Left lung (tissue), 10 donors: ENCODE results near the gene NFE2L3. TPM values are rescaled to one million over a fixed set of nuclear protein-coding genes. Genes with fewer than 3 reads are reported as not detected.

ENCODE experiments used
- ATAC-seq: fragments of 200-7000 bp; cut with Tn5 transposase; one replicate; pipeline ENCODE4 v1.9.1; 2020; ENCODE audit warnings: moderate library complexity
- DNase-seq, 4 donors: peaks; one replicate each; pipeline ENCODE4 v3.0.0-alpha.2; 2013 to 2020
- H3K27ac ChIP-seq, 2 donors: fragments of 200-600 bp; sonication (generic) in 1 of 2; one replicate each; pipeline versions ENCODE4 v1.5.0 to v1.8.0; 2020 to 2021
- H3K27me3 ChIP-seq, 2 donors: fragments of 200-600 bp; sonication (generic) in 1 of 2; one replicate each; pipeline versions ENCODE4 v1.5.0 to v1.8.0; 2020 to 2021
- H3K36me3 ChIP-seq, 2 donors: fragments of 200-600 bp; sonication (generic) in 1 of 2; one replicate each; pipeline versions ENCODE4 v1.5.0 to v1.8.0; 2020 to 2021
- H3K4me1 ChIP-seq, 2 donors: fragments of 200-600 bp; one replicate each; pipeline ENCODE4 v1.8.0; 2021
- H3K4me3 ChIP-seq, 2 donors: fragments of 200-600 bp; sonication (generic) in 1 of 2; one replicate each; pipeline versions ENCODE4 v1.5.0 to v1.8.0; 2020 to 2021; ENCODE audit warnings: mild to moderate bottlenecking in 1 of 2
- H3K9me3 ChIP-seq, 2 donors: fragments of 200-600 bp; sonication (generic) in 1 of 2; one replicate each; pipeline versions ENCODE4 v1.5.0 to v1.8.0; 2020 to 2021
- intact Hi-C, 2 donors: fragments of 100-400 bp; cut with DNase I; formaldehyde crosslinking; loops; one replicate each; pipeline versions ENCODE4 v1.11.2 to v1.14.2; 2022
- polyA plus RNA-seq, 6 donors: library from polyadenylated mRNA; unstranded; fragments of 120-200 nt; gene quantifications; one replicate each; pipeline ENCODE4 v1.2.1, GENCODE V29; 2013; ENCODE audit not compliant: insufficient read length in 6 of 6
- total RNA-seq, 2 donors: library from RNA; stranded (reverse); fragmentation: NEBNext Ultra II Directional; extraction: Animal tissue kit (Norgen Biotek cat#: 25700); gene quantifications; one replicate each; pipeline ENCODE4 v1.2.1, GENCODE V29; 2021
- TF ChIP-seq, protein P1 (sequence below), 2 donors: fragments of 200-600 bp; sonication (generic) in 1 of 2; IDR thresholded peaks; one replicate each; pipeline versions ENCODE4 v1.5.0 to v1.8.0; 2021; ENCODE audit warnings: antibody characterized with exemption in 2 of 2
- donor health status: DM: no; HTN: yes; CAD: no.
- donor health status: DM: no; HTN: no; CAD: no.

NFE2L3 gene
- total and polyA plus RNA-seq, 8 donors: 4.9 to 20.8 (median 19.1) TPM

GRCh38 chr7:26189697-26190096 lies 37.7 kb downstream of the NFE2L3 start:
- H3K27me3 ChIP-seq: no peaks in the 10 kb centered on the region
- DNase-seq (no peak), ATAC-seq (no peak)
- intact Hi-C loops: loop anchor here in 1 of 2 donors (10.0 kb wide), 1 partner anchor 105 kb away; no protein-coding TSS in a partner anchor
- H3K4me3 ChIP-seq: no peak overlapping the region
- no peaks in the 10 kb centered on the region for H3K9me3 ChIP-seq
- H3K36me3 ChIP-seq: peaks cover 0 to 98% of the 10 kb centered on the region in 2 donors
- TF ChIP-seq, protein P1, sequence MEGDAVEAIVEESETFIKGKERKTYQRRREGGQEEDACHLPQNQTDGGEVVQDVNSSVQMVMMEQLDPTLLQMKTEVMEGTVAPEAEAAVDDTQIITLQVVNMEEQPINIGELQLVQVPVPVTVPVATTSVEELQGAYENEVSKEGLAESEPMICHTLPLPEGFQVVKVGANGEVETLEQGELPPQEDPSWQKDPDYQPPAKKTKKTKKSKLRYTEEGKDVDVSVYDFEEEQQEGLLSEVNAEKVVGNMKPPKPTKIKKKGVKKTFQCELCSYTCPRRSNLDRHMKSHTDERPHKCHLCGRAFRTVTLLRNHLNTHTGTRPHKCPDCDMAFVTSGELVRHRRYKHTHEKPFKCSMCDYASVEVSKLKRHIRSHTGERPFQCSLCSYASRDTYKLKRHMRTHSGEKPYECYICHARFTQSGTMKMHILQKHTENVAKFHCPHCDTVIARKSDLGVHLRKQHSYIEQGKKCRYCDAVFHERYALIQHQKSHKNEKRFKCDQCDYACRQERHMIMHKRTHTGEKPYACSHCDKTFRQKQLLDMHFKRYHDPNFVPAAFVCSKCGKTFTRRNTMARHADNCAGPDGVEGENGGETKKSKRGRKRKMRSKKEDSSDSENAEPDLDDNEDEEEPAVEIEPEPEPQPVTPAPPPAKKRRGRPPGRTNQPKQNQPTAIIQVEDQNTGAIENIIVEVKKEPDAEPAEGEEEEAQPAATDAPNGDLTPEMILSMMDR (IDR thresholded peaks at IDR 0.05): no peak
- peaks cover 17 to 62% of the 10 kb centered on the region in 2 donors for H3K4me1 ChIP-seq
- H3K27ac ChIP-seq: no peak overlapping the region

DNA sequence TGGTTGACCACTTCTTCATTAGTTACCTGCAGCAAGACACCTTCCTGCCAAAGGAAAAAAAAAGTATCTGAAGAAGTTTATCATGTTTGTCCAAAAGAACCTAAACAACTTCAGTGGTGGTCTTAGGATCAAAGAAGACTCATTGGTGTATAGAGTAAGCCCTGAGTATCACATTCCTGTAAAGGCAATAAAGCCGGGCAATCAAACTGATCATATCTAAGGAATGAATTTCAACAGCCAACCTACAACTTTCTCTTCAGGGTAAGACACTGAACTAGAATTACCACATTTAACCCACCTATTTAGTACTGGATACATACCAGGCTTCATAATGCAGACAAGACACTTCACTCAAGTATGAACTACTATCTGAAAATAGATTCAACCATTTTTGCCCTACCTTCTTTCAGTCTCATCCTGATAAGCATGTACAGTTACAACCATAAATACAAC lies 38.4 kb downstream of the NFE2L3 start:
- DNase-seq: no peak
- Histone ChIP-seq H3K27ac (no peak overlapping the region), H3K4me3 (no peak overlapping the region), H3K36me3 (peaks cover 0 to 98% of the 10 kb centered on the region in 2 donors), H3K9me3 (no peaks in the 10 kb centered on the region), H3K27me3 (no peaks in the 10 kb centered on the region), H3K4me1 (peaks cover 23 to 69% of the 10 kb centered on the region in 2 donors)
- TF ChIP-seq, protein P1 (IDR thresholded peaks at IDR 0.05): no peak
- intact Hi-C loops: loop anchor here in 1 of 2 donors (10.0 kb wide), 1 partner anchor 106 kb away; no protein-coding TSS in a partner anchor
- no peak for ATAC-seq

- intact Hi-C loops: loop anchor here in 1 of 2 donors (10.0 kb wide), 1 partner anchor 107 kb away; no protein-coding TSS in a partner anchor
- H3K36me3 ChIP-seq: peaks cover 0 to 100% of the 10 kb centered on the region in 2 donors
These were observed 39.4 kb downstream of the NFE2L3 start for GRCh38 chr7:26191233-26191973.

DNA sequence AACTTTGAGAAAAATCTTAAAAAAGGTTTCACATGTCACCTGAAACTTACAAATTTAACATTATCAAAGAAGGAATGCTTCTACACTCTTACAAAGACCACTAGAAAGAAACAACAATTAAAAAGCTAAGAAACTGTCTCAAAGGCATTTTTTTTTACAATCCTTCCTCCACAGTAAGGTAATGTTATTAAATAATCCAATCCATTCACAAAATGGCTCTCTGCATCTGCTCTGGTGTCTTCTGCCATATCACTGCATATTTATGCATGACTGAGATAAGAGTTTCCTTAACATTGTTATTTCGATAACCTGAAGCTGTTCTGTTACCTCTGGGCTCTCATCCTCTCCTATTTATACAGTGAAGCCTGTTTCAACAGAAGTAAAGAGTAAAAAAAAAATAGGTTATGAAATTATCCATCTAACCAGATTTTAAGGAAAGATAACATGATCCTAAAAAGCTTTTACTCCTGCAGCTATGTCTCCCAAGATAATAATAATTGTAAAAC lies 40.0 kb downstream of the NFE2L3 start:
- no peak overlapping the region for H3K4me3 ChIP-seq
- ATAC-seq: no peak
- H3K36me3 ChIP-seq: peaks cover 0 to 100% of the 10 kb centered on the region in 2 donors
- no peaks in the 10 kb centered on the region for H3K9me3 ChIP-seq
- intact Hi-C loops: loop anchor here in 1 of 2 donors (10.0 kb wide), 1 partner anchor 107 kb away; no protein-coding TSS in a partner anchor
- no peak for DNase-seq
- TF ChIP-seq, protein P1 (IDR thresholded peaks at IDR 0.05): no peak
- no peaks in the 10 kb centered on the region for H3K27me3 ChIP-seq
- no peak overlapping the region for H3K27ac ChIP-seq
- H3K4me1 ChIP-seq: peaks cover 38 to 77% of the 10 kb centered on the region in 2 donors

More at GRCh38 chr7:26191233-26191973, 39.4 kb downstream of the NFE2L3 start:
- Histone ChIP-seq H3K27me3 (no peaks in the 10 kb centered on the region), H3K4me3 (no peak overlapping the region), H3K9me3 (no peaks in the 10 kb centered on the region), H3K27ac (no peak overlapping the region), H3K4me1 (peaks cover 32 to 77% of the 10 kb centered on the region in 2 donors)
- DNase-seq (no peak), ATAC-seq (no peak)
- TF ChIP-seq, protein P1 (IDR thresholded peaks at IDR 0.05): no peak

DNA sequence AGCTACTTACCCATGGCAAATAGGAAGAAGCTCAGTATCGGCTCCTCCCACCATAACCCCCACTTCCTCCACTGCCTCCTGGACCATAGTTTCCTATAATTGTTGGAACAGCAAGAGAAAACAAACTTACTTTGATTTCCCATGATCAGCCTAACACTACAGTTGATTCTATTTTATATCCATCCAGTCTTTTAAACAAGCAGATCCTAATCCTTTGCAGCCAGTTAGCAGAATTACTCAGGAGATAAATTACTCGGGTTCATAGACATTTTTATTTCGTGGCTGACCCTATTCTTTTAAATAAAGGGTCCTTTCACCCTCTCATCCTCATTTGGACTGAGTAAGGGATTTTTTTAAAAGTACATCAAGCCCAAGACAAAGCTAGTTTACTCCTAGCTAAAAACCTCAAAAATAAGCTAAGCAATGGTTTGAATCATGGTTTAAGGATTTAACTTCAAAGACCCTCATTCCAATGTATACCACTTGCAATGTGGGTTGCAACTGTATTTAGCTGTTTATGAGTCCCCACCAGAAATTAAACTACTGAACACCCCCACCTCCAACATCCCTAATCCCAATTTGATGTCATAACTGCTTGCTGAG lies 40.6 kb downstream of the NFE2L3 start:
- H3K9me3 ChIP-seq: no peaks in the 10 kb centered on the region
- H3K27ac ChIP-seq: no peak overlapping the region
- peaks cover 0 to 99% of the 10 kb centered on the region in 2 donors for H3K36me3 ChIP-seq
- H3K4me1 ChIP-seq: peaks cover 44 to 81% of the 10 kb centered on the region in 2 donors
- H3K4me3 ChIP-seq: no peak overlapping the region
- TF ChIP-seq, protein P1 (IDR thresholded peaks at IDR 0.05): no peak
- no peaks in the 10 kb centered on the region for H3K27me3 ChIP-seq
- no peak for DNase-seq
- intact Hi-C loops: loop anchor here in 1 of 2 donors (10.0 kb wide), 1 partner anchor 108 kb away; no protein-coding TSS in a partner anchor
- no peak for ATAC-seq
